ENCODE measurements around the gene MCCD1.
"Not testable (repeated sequence)": the region's sequence is repeated elsewhere in the genome, so short reads cannot be mapped to it uniquely, and the experiment has no call there.

Gene MCCD1

GRCh38 chr6:31497531-31498476 is 31.0 kb upstream of the MCCD1 start, which contains the start of gene MICB:
MICB (plus strand) TSS chr6:31498145; CDS start chr6:31498194, 49 bp downstream.
- H3K4me3 ChIP-seq (ENCODE audit: low read depth, low read length) = peak within 1 kb of the TSS; percentile 73
- ChIA-PET CTCF (interaction anchor here (0.7 to 3.0 kb wide), 5 partner anchors 19 to 101 kb away, joined by 3 to 19 read pairs (median 4); partner anchors contain the start of gene ATP6V1G2), POLR2A (interaction anchor here (1.2 kb wide), 1 partner anchor 48 kb away, joined by 3 read pairs; the partner anchor contains the start of gene ATP6V1G2)
- no peak for TF ChIP-seq CTCF (IDR thresholded peaks at IDR 0.05; ENCODE audit: insufficient read depth, low read length, missing control alignments)
- DNase-seq (ENCODE audit: low read depth, low spot score) = no peak

GRCh38 chr6:31498748-31499147 is 30.0 kb upstream of the MCCD1 start:
- no peak for DNase-seq (ENCODE audit: low read depth, low spot score)
- ChIA-PET CTCF (interaction anchor here (1.5 to 3.0 kb wide), 2 partner anchors 48 to 100 kb away, joined by 4 to 19 read pairs; partner anchors contain the start of gene ATP6V1G2), POLR2A (interaction anchor here (1.2 kb wide), 1 partner anchor 47 kb away, joined by 3 read pairs; the partner anchor contains the start of gene ATP6V1G2)
- H3K4me3 ChIP-seq (ENCODE audit: low read depth, low read length) = peak overlapping the region; percentile 43
- TF ChIP-seq CTCF (IDR thresholded peaks at IDR 0.05; ENCODE audit: insufficient read depth, low read length, missing control alignments) = no peak

- DNase-seq (ENCODE audit: low read depth, low spot score); CTCF ChIA-PET; POLR2A ChIA-PET; H3K4me3 ChIP-seq (ENCODE audit: low read depth, low read length): not testable (repeated sequence)
Measured at GRCh38 chr6:31499648-31500047, 29.1 kb upstream of the MCCD1 start.

GRCh38 chr6:31502586-31502985 is 26.2 kb upstream of the MCCD1 start:
- ChIA-PET CTCF (interaction anchor here (1.2 to 1.3 kb wide), 2 partner anchors 9 to 44 kb away, joined by 3 to 5 read pairs; partner anchors contain the start of gene ATP6V1G2), POLR2A (no interaction called here)
- DNase-seq (ENCODE audit: low read depth, low spot score) = no peak
- H3K4me3 ChIP-seq (ENCODE audit: low read depth, low read length) = no peak overlapping the region
- no peak for TF ChIP-seq CTCF (IDR thresholded peaks at IDR 0.05; ENCODE audit: insufficient read depth, low read length, missing control alignments)

GRCh38 chr6:31509036-31509435 is 19.7 kb upstream of the MCCD1 start:
- H3K4me3 ChIP-seq (ENCODE audit: low read depth, low read length); DNase-seq (ENCODE audit: low read depth, low spot score); CTCF ChIA-PET; POLR2A ChIA-PET: not testable (repeated sequence)

GRCh38 chr6:31510007-31510406 is 18.8 kb upstream of the MCCD1 start:
- no peak overlapping the region for H3K4me3 ChIP-seq (ENCODE audit: low read depth, low read length)
- DNase-seq (ENCODE audit: low read depth, low spot score) = no peak
- ChIA-PET POLR2A (no interaction called here), CTCF (no interaction called here)
- no peak for TF ChIP-seq CTCF (IDR thresholded peaks at IDR 0.05; ENCODE audit: insufficient read depth, low read length, missing control alignments)

- ChIA-PET POLR2A (no interaction called here), CTCF (interaction anchor here (1.2 to 1.5 kb wide), 2 partner anchors 20 to 33 kb away, joined by 3 to 6 read pairs; partner anchors contain the start of gene ATP6V1G2)
- H3K4me3 ChIP-seq (ENCODE audit: low read depth, low read length) = no peak overlapping the region
- no peak for DNase-seq (ENCODE audit: low read depth, low spot score)
- no peak for TF ChIP-seq CTCF (IDR thresholded peaks at IDR 0.05; ENCODE audit: insufficient read depth, low read length, missing control alignments)
Measured at GRCh38 chr6:31513456-31514165, 15.2 kb upstream of the MCCD1 start.

All from AG04449 (cell line).